Right ventricle myocardium superior (tissue), 1 donor: ENCODE measurements around the gene ZNF837. TPM values are rescaled to one million over a fixed set of nuclear protein-coding genes. Genes with fewer than 3 reads are reported as not detected.
"Not testable (repeated sequence)": the region's sequence is repeated elsewhere in the genome, so short reads cannot be mapped to it uniquely, and the experiment has no call there.

Source experiments
- ATAC-seq: fragments of 200-7000 bp; cut with Tn5 transposase; one replicate; pipeline ENCODE4 v1.9.1; 2020; ENCODE audit warnings: mild to moderate bottlenecking; ENCODE audit not compliant: poor library complexity
- DNase-seq: peaks from one replicate; pipeline ENCODE4 v3.0.0-alpha.2; 2020
- intact Hi-C: fragments of 100-400 bp; cut with DNase I; formaldehyde crosslinking; loops from one replicate; pipeline ENCODE4 v1.11.2; 2022
- total RNA-seq: library from RNA; stranded (reverse); fragmentation: NEBNext Ultra II Directional; extraction: Animal tissue kit (Norgen Biotek cat#: 25700); gene quantifications from one replicate; pipeline ENCODE4 v1.2.1, GENCODE V29; 2021
- donor health status: DM: no; HTN: yes; CAD: no; lungs with severe emphysema.

ZNF837 gene
- total RNA-seq, 1 donor from 2014 or later, result 0.13 TPM

- intact Hi-C loops, result no loop called here
- DNase-seq (no peak), ATAC-seq (no peak)
Observed at GRCh38 chr19:58353717-58354477, 26.9 kb downstream of the ZNF837 start.

GRCh38 chr19:58352760-58353671 is 27.8 kb downstream of the ZNF837 start, which contains the start of gene A1BG:
Gene A1BG (minus strand): TSS chr19:58353492. CDS start chr19:58353437, 55 bp downstream.
- no peak for ATAC-seq
- DNase-seq, result no peak
- intact Hi-C loops, result no loop called here

DNA sequence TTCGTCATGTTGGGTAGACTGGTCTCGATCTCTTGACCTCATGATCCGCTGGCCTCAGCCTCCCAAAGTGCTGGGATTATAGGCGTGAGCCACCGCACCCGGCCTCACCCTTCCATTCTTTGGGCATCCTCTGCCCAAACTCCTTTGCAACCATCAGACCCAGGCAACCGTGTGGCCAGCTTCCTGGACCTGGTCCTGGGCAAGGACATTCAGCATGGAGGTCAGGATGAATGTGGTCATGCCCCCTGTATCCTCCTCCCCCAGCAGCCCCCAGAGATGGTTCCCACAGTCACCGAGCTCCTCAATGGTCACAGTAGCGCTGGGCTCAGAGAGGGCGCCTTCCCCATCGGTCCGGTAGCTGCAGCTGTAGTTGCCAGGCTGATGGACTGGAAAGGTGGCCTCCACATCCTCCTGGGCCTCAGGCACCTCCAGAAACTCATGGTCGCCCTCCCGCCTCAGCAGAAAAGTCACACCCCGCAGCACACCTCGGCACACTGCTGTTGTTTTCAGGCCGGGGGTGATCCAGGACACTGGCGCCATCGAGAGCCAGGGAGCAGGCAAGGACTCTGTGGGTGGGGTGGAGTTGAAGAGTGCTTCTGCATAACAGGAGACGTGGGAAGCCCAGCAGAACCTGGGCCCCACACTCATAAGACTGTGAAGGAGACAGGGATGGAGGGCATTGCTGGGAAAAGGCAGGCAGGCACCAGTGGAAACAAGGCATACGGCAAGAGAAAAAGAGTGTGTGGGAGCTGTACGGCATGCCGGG is 28.7 kb downstream of the ZNF837 start:
- DNase-seq (no peak), ATAC-seq (no peak)
- intact Hi-C loops, result no loop called here

DNA sequence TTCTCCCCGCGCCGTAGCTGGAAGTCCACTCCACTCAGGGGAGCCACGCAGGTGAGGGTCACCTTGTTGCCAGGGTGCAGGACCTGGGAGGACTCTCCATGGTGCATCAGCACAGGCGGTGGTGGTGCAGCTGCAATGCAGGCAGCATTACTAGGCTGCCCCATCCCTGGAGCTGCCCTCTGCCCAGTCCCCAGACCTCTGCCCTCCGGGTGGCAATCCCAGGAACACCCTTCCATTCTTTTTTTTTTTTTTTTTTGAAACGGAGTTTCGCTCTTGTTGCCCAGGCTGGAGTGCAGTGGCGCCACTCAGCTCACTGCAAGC is 29.3 kb downstream of the ZNF837 start:
- DNase-seq, result no peak
- intact Hi-C loops, result no loop called here
- no peak for ATAC-seq

DNA sequence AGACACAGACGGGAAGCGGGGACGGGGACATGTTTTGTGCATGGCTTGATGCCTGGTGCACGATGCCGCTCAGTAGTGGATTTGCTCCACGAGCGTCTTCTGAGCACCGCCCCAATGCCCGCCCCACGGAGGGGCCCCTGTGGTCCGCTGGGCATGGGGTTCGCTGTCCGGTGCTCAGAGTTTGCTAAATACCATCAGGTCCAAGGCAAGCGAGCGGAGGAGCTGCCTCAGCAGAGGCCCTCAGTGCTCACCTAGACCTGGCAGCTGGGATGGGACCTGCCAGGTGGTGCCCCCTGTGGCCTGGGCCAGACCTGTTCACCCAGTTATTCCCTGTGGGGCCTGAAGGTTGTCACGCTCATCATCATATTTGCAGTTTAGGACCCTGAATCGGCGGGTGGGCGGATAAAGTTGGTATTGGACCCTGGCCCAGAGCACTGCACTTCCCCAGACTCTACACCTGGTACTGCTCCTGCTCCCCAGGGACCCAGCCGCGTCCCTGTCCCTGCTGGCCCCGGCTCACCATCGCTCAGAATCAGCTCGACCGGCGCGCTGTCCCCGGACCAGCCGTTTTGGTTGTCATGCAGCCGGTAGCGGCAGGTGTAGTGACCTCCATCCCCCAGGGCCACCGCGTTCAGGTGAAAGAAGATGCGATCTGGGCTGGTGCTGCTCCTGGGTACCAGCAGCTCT is 29.8 kb downstream of the ZNF837 start:
- peak; percentile 27 for DNase-seq
- intact Hi-C loops, result no loop called here

DNA sequence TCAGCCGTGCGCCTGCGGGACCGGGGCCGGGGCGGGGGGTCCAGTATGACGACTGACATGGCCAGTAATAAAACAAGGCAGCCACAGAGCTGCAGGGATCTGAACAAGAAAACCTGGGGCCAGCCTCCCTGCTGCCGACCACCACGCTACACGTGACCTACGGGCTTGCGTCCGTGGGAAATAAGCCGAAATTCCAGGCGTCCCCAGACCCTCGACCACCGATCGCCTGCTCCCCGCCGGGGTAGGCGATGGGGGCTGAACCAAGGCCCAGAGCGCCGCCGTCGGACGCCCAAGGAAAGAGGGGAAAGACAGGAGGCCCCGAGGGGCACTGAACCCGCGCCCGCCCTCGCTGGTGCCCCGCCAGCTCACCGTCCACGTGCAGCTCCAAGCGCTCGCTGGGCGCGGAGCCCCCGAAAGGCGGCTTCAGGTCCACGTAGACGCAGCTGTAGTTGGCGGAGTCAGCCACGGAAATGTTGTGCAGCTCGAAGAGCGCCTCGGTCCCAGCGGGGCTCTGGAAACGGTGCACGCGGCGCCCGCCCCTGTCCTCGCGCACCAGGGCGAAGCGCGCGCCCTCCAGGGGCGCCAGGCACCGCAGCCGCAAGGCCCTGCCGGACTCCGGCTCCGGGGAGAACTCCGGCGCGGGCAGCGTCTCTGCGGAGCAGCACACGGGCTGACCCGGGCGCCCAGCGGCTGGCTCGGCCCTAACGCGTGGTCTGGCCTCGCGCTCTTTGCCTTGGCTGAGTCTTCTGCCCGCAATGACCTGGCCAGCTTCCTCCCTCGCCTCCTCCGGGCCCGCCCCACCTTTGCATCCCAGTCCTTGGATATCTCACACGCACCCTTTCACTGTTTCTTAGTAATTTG is 30.6 kb downstream of the ZNF837 start:
- DNase-seq (peak; percentile 35), ATAC-seq (peak; percentile 20)
- intact Hi-C loops, result no loop called here

More for the DNA sequence above, 29.8 kb downstream of the ZNF837 start:
- no peak for ATAC-seq

- intact Hi-C loops, result no loop called here
- no peak for ATAC-seq
Observed at GRCh38 chr19:58349590-58349989, 31.2 kb downstream of the ZNF837 start.

GRCh38 chr19:58348080-58348479 is 32.8 kb downstream of the ZNF837 start:
- ATAC-seq, DNase-seq, intact Hi-C loops: not testable (repeated sequence)

More at GRCh38 chr19:58349590-58349989, 31.2 kb downstream of the ZNF837 start:
- no peak for DNase-seq

GRCh38 chr19:58346961-58347929 is 33.6 kb downstream of the ZNF837 start:
- intact Hi-C loops, result no loop called here
- ATAC-seq (peak; percentile 95), DNase-seq (peak; percentile 79)

- intact Hi-C loops, result no loop called here
- DNase-seq (no peak), ATAC-seq (no peak)
Observed at GRCh38 chr19:58345558-58345957, 35.3 kb downstream of the ZNF837 start.

DNA sequence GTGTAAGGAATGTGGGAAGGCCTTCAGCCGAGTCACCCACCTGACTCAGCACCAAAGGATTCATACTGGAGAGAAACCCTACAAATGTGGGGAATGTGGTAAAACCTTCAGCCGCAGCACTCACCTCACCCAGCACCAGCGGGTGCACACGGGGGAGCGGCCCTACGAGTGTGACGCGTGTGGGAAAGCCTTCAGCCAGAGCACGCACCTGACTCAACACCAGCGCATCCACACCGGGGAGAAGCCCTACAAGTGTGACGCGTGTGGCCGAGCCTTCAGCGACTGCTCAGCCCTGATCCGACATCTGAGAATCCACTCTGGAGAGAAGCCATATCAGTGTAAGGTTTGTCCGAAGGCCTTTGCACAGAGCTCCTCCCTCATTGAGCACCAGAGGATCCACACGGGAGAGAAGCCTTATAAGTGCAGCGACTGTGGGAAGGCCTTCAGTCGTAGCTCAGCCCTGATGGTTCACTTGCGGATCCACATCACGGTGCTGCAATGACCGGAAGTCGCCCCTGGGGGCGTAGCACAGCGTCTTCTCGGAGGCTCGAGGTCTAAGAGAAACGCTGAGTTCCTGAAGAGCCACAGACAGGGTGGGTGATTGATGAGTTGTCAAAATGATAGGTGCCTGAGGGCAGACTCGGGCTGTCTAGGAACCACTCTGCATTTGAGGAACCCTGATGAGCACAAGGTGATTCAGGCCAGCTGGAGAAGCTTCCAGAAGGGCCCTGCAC is 41.8 kb downstream of the ZNF837 start:
- ATAC-seq, result no peak
- no peak for DNase-seq
- intact Hi-C loops, result no loop called here

DNA sequence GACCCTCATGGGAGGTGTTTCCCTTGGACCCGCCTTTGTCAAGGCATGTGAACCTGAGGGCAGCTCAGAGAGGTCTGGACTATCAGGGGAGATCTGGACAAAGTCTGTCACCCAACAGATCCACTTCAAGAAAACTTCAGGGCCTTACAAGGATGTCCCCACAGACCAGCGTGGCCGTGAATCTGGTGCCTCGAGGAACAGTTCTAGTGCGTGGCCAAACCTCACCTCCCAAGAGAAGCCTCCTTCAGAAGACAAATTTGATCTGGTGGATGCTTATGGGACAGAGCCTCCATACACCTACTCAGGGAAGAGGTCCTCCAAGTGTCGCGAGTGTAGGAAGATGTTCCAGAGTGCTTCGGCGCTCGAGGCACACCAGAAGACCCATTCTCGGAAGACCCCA is 42.5 kb downstream of the ZNF837 start:
- DNase-seq (no peak), ATAC-seq (no peak)
- intact Hi-C loops, result no loop called here

- no peak for ATAC-seq
- intact Hi-C loops, result no loop called here
- DNase-seq, result no peak
Observed at GRCh38 chr19:58336820-58337219, 44.0 kb downstream of the ZNF837 start.

GRCh38 chr19:58336216-58336615 is 44.6 kb downstream of the ZNF837 start:
- intact Hi-C loops, result no loop called here
- ATAC-seq (no peak), DNase-seq (no peak)

DNA sequence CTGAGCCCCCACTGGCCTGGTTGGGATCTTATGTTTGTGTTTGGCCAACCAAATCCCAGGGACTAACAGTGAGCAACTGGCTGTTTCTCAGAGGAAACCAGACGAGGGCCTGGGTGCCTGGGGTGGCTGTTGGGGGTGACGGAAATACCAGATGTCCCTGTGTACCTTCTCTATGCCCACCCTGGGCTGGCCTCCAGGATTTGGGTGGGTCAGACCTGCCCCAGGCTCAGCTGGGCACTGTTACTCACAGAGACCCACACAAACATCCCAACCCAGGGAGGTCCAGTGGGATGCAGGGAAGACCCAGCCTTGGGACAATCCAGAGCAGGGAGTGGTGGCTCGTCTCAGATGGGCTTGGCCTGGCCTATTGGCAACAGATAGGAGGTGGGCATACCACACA is 45.2 kb downstream of the ZNF837 start:
- intact Hi-C loops, result no loop called here
- ATAC-seq, result no peak
- no peak for DNase-seq

DNA sequence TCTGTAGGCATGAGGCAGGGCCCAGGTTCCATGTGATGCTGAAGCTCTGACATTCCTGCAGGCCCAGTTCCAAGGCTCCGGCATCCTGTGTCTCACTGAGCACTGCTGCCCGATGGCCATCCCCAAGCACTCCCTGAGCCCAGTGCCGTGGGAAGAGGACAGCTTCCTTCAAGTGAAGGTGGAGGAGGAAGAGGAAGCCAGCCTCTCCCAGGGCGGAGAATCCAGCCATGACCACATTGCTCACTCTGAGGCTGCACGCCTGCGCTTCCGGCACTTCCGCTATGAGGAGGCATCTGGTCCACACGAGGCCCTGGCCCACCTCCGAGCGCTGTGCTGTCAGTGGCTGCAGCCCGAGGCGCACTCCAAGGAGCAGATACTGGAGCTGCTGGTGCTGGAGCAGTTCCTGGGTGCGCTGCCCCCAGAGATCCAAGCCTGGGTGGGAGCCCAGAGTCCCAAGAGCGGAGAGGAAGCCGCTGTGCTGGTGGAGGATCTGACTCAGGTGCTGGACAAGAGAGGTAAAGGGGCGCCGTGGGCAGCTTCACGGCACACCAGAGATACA is 46.1 kb downstream of the ZNF837 start:
- intact Hi-C loops, result no loop called here
- ATAC-seq, result no peak
- DNase-seq, result no peak
